ENCODE data around the gene NCKAP5.

Gene NCKAP5

DNA sequence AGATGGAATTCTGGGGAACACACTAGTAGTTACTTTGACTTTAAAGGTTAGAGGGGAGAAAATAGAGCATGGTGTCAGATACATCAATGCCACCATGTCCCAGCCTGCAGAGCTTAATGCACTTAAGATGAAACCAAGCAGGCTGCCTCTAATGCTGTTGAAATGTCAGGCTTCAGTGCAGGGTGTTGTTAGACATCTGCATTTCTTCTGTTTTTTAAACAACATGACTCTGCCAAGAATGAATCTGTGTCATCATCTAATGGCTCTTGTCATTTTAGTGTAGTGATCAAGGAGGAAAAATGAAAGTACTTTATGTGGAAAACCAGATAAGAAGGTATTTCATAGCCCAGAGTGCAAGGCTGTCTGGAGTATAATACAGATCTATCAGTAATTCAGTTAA is 928.1 kb downstream of the NCKAP5 start:
- no peak for DNase-seq

DNA sequence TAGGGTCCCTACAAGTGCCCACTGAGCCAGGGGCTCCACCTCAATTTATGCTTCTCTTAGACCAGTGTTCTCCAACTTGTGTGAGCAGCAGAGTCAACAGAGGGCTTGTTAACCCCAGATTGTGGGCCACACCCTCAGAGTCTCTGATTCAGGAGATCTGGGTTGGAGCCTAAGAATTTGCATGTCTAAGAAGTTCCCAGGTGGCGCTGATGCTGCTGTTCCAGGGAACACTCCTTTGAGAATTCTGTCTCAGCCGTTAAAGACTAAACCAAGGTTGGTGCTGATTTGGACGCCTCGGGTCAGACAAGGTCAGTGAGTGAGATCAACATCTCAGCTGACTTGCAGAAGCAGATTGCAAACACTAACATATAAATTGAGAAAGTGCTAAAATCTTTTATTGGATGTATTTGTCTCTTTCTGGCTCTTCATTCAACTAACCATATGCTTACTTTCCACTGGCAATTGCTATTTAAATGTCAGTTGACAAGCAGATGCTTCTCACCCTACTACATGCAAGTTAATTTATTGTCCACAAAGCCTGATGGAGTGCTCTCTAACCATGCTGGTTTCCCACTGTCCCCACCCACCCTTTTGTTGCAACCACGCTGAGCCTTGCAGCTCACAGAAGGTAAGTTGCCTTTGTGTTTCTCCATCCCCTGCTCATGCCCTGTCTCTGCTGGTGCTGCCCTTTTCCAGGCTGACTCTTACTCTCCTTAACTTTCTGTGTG is 929.8 kb downstream of the NCKAP5 start:
- DNase-seq: no peak

DNA sequence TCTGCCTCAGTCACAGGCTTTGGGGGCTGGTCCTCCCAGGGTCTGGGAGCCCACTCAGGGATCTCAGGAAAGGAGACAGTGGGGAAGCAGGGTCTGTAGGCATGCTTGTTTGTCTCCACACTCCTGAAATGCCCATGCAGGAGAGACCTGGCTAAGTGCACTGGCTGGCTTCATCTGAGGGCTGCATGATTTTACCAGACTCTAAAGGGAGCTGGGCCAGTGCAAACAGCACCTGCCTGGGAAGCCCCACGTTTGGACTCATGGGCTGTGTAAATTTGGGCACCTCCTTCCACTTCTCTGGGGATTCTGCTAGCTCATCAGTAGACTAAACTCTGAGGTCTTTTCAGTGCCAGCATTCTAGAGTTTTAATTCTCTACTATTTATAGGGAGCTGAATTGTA is 931.9 kb downstream of the NCKAP5 start:
- DNase-seq: no peak

DNA sequence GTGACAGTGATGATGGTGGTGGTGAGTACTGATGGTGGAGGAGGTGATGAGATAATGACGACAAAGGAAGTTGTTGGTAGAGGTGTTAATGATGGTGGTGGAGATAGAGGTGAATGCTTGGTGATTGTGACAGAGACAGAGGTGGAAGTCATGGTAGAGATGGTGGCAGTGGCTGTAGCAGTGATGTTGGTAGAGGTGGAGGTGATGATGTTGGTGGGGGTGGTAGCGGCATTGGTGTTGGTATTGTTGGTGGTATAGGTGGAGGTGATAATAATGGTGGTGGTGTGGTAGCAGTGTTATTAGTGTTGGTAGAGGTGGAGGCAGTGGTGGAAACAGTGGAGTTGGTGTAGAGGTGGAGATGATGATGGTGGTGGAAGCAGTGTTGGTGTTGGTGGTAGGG is 934.6 kb downstream of the NCKAP5 start:
- no peak for DNase-seq

DNA sequence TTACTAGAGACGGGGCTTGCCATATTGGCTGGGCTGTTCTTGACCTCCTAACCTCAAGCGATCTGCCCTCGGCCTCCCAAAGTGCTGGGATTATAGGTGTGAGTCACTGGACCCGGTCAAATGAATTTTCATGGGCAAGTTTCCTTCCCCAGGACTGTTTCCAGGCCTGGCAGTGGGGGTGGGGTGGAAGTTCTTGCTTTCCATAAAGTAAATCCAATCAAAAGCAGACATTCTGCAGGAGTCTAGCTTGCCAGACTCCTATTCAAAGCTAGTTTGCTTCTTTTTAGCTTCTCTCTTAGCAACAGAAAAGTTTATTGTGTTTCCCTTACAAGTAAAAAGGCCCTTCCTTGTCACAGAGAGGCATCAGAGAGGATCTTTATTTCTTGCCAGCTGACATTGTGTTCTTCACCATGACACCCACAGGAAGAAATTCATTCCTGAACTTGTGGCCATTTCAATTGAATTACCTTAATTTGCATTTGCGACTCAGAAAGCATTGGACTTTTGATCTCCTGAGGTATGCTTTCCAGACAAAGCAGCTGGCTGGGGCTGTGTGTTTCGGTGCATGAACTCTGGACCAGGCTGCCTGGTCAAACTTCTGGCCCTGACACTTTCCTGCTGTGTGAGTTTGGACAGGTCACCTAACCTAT is 936.1 kb downstream of the NCKAP5 start:
- no peak for DNase-seq

DNA sequence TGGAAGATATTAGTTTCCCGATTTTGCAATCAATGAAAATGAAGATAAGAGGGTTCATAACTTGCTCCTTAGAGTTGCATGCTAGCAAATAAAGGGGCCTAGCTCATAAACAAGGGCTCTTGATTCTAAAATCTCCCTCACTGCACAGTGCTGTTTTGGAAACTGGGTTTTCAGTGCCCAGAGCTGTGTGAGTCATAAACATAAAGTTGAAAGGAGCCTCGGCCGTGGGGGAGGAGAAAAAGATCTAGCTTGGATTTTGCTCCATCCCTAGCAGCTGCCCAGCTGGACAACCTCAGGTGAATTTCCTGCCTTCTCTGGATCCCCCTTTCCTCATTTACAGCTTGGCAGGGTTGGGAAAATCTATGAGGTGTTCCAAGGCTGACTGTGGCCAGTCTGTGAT is 940.7 kb downstream of the NCKAP5 start:
- DNase-seq: no peak

DNA sequence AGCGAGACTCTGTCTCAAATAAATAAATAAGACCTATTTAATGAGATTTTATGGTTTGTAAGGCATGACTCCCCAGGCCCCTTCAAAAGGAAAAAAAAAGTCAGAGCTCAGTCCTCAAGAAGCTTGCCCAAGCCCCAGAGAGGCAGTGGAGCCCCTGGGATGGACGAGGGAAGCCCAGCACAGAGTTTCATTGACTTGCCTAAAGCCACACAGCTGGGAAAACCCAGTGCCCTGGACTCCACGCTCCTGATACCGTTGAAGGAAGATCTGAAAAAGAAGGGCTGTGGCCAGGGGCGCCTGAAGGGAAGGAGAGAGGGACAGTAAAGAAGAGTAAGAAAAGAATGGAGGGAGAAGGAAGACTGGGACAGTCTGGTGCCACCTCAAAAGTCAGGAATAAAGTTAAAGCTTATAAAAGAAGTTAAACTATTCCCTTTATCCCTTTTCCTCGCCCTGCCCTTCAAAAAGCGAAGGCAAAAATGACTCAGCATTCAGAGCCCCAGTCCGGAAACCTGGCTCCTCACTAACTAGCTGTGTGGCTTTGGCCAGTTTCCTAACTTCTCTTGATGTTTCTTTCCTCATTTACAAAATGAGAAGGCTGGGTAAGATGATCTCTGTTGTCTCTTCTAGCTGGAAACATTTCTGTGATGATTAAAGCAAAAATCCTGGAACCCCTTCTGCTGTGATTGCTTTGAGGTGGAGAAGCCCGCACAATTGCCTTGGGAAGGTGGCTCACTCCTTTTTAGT is 945.0 kb downstream of the NCKAP5 start:
- DNase-seq: no peak

Data from activated CD4-positive, alpha-beta T cell treated with anti-CD3 and anti-CD28 coated beads for 48 hours (primary cell).